ENCODE data around the gene PFKP.

The PFKP gene

DNA sequence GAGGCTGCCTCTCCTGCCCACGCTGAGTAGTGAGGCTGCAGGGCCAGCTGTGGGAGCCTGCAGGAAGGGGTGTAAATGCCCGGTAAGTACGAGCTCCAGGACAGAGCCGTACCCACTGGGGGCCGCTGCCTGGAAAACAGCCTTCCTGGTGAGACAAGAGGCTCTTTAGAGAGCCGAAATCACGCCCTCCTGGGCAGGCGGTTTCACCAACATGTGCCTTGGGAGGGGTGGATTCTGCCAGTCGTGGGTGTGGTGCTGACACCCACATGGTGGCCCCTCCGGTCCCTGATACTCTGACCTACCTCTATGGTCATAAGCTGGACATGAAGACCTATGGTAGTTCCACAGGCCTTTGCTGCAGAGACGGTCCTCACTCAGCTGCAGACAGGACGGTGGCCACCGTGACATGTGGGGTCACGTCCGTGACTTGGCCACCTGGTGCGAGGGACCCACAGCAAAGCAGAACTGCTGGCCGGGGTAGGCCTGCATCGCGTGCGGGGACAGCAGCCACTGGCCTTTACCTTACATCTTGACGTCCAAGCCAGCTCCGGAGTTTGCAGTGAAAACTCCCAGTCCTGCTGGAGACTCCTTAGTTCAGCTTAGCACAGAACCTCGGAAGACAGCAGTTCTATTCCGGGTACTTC, 58.3 kb downstream of the PFKP start:
- TF ChIP-seq CTCF (IDR thresholded peaks at IDR 0.05; ENCODE audit: control insufficient read depth, insufficient read depth, low read depth, low read length, missing control alignments): no peak
- DNase-seq (ENCODE audit: low read depth): no peak
- no peak overlapping the region for H3K4me3 ChIP-seq (ENCODE audit: control insufficient read depth, low read depth, low read length)

DNA sequence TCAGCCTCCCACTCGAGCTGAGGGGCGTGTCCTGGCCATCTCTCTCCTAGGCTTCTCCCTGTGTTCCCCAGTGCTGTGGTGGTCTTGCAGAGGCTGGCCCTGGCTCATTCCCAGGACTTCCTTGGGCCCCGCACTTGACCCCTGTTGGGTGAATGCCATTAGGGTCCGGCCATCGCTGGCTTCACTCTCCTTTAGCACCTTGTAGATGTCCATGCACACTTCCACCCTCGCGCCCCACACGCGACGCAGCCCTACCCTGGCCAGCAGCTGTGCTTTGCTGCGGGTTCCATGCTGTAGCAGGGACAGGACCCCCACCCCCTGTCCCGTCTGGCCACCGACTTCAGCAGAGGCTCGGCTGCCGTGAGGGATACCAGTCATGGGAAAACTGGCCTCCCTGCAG, 58.9 kb downstream of the PFKP start:
- H3K4me3 ChIP-seq (ENCODE audit: control insufficient read depth, low read depth, low read length): no peak overlapping the region
- DNase-seq (ENCODE audit: low read depth): no peak
- TF ChIP-seq CTCF (IDR thresholded peaks at IDR 0.05; ENCODE audit: control insufficient read depth, insufficient read depth, low read depth, low read length, missing control alignments): no peak

DNA sequence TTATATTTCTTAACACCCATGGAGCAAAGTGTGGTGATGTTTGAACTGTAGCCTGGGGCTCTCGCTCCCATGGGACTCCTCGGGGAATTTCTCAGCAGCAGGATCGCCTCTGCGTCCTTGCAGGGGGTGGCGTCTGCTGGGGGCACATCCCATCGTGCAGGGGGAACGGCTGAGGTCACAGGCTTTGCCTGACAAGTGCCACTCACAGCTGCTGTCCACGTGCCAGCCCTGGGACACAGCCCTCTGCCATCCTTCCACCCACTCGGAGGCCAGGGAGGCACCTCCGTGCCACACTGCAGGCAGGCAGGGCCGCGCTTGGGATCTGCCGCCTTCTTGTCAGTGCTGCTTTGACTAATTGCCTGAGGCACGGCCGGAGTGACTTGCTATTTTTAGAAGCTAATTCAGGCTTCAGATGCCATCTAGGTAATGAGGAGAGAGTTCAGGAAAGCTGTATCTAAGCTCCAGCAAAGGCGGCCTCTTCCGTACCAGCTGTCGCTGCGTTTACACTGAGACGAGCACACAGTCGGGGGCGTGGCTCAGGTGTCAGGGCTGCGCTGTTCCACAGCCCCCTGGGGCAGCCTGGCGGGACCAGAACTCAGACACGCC, 59.5 kb downstream of the PFKP start:
- no peak overlapping the region for H3K4me3 ChIP-seq (ENCODE audit: control insufficient read depth, low read depth, low read length)
- no peak for DNase-seq (ENCODE audit: low read depth)
- no peak for TF ChIP-seq CTCF (IDR thresholded peaks at IDR 0.05; ENCODE audit: control insufficient read depth, insufficient read depth, low read depth, low read length, missing control alignments)

GRCh38 chr10:3127921-3128320, 60.6 kb downstream of the PFKP start:
- no peak for DNase-seq (ENCODE audit: low read depth)
- no peak overlapping the region for H3K4me3 ChIP-seq (ENCODE audit: control insufficient read depth, low read depth, low read length)
- no peak for TF ChIP-seq CTCF (IDR thresholded peaks at IDR 0.05; ENCODE audit: control insufficient read depth, insufficient read depth, low read depth, low read length, missing control alignments)

DNA sequence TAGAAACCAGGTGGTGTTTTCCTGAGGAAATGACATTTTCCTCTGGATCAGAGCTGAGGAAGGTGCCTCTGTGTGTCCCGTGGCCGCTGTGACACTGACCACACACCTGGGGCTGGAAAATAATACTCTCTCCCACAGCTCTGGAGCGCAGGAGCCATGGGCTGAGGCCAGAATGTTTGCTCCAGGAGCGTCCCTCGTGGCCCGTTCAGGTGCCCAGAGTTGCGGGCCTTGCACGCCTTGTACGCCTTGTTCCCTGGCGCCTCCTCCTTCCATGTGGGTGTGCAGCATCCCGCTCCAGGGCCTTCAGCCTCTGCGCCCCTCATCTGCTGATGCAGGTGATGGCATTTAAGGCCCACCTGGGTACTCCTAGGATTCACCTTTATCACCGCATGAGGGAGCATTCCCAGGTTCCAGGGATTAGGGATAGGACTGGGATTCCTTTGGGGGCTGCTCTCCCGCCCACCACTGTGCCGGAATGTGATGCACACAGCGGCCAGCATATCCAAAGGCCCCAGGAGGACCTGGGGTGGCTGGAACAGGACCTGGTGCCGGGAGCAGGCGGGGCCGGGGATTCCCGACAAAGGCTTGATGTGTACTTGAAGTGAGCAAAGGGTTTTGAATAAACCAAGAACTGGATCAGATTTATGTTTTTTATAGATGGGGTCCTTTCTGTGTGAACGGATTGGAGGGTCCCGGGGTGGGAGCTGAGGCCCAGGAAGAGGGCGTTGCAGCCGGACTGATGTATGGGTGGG, 61.2 kb downstream of the PFKP start:
- no peak for DNase-seq (ENCODE audit: low read depth)
- no peak for TF ChIP-seq CTCF (IDR thresholded peaks at IDR 0.05; ENCODE audit: control insufficient read depth, insufficient read depth, low read depth, low read length, missing control alignments)
- H3K4me3 ChIP-seq (ENCODE audit: control insufficient read depth, low read depth, low read length): no peak overlapping the region

DNA sequence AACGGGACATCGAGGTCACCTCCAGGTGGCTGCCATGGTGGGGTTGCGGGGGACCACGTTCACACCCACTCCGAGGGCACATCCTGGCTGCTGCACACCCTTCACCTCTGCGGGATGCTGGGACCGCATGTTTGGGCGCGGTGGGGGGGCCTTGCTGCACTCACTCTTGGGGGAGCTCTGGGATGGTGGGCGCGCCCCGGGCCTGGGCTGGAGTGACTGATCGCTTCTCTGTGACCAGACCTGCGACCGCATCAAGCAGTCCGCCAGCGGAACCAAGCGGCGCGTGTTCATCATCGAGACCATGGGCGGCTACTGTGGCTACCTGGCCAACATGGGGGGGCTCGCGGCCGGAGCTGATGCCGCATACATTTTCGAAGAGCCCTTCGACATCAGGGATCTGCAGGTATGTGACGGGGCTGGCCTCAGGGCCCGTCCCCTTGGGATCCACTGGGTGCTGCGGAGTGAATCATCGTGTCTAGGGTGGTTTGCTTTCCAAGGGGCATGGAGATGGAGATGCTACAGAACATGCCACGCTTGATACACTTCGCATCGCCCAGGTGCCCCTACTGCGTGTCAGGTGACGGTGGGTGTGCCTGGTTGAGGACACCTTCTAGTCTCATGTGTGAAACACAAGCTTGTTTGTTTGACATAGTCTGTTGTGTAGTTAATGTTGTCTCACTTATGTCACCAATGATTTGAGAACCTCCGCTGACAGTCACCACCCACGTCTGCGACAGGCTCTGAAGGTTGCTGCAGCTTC, 62.4 kb downstream of the PFKP start:
- TF ChIP-seq CTCF (IDR thresholded peaks at IDR 0.05; ENCODE audit: control insufficient read depth, insufficient read depth, low read depth, low read length, missing control alignments): no peak
- DNase-seq (ENCODE audit: low read depth): no peak
- no peak overlapping the region for H3K4me3 ChIP-seq (ENCODE audit: control insufficient read depth, low read depth, low read length)

All from AG09309 (cell line).